Adrenal gland (tissue), 5 donors: ENCODE results near the gene KLHL42.

Source experiments
- CTCF ChIP-seq, 6 experiments: fragments of 450-650 bp in 4 of 6; fragments of 200-600 bp in 2 of 6; sonication (generic) in 1 of 6; IDR thresholded peaks; 1 replicate in 5 of 6; 2 replicates in 1 of 6; pipeline versions ENCODE4 v1.5.1 to v1.8.0; 2016 to 2021; ENCODE audit warnings: antibody characterized with exemption in 6 of 6, mild to moderate bottlenecking in 2 of 6, moderate library complexity in 1 of 6
- POLR2A ChIP-seq, 2 donors: fragments of 450-650 bp; IDR thresholded peaks; one replicate each; pipeline ENCODE4 v1.6.1; 2017; ENCODE audit warnings: antibody characterized with exemption in 2 of 2, mild to moderate bottlenecking in 2 of 2, moderate library complexity in 1 of 2
- donor health status: DM: no; HTN: no; CAD: no.

DNA sequence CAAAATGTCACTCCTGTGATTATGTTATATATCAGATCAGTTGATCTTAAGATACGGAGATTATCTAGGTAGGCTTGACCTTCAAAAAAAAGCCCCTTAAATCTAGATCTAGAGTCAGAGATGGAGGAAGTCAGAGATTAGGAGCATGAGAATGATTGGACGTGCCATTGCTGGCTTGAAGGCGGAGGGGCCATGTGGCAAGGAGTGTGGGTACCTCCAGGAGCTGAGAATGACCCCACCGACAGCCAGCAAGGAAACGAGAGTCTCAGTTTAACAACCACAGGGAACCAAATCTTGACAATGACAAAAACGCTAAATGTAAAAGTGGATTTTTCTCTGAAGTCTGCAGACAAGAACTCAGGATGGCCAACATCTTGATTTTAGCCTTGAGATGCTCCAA, 32.5 kb downstream of the KLHL42 start:
- no peak for TF ChIP-seq CTCF (IDR thresholded peaks at IDR 0.05)
- no peak for TF ChIP-seq POLR2A (IDR thresholded peaks at IDR 0.05)
